ENCODE results near the gene BICRA. TPM values are rescaled to one million over a fixed set of nuclear protein-coding genes. Genes with fewer than 3 reads are reported as not detected.

The BICRA gene
- total and polyA plus RNA-seq, 9 of the 15 experiments (the other 6 are each of a cell fraction or from before 2014, with no cell fraction given) = 0.01 to 8.8 (median 1.2) TPM

GRCh38 chr19:47745010-47745901 lies 136.3 kb downstream of the BICRA start, which contains the start of gene NOP53 (continued):
- no peak for TF ChIP-seq ZBTB26 (CRISPR knock-in tag; IDR thresholded peaks at IDR 0.05)
- TF ChIP-seq PPARD (CRISPR knock-in tag; IDR thresholded peaks at IDR 0.05) = no peak
- 0 out of 2 replicates have a peak, but pooled peaks have one; percentile 54 for TF ChIP-seq CHCHD3 (CRISPR knock-in tag; IDR thresholded peaks at IDR 0.05)
- TF ChIP-seq ZBTB11 (CRISPR knock-in tag; IDR thresholded peaks at IDR 0.05) = peak in 1 of 3 experiments; percentile 84; a peak in 2 of 6 replicates
- no peak for TF ChIP-seq ZBTB8A (IDR thresholded peaks at IDR 0.05; ENCODE audit: partially characterized antibody)
- TF ChIP-seq TEAD2 (tag; IDR thresholded peaks at IDR 0.05) = no peak
- TF ChIP-seq GTF2F1 (IDR thresholded peaks at IDR 0.05; ENCODE audit: low read depth, low read length) = peak; percentile 61; the same call in 1 of the 2 replicates
- TF ChIP-seq FOXP4 (CRISPR knock-in tag; IDR thresholded peaks at IDR 0.05; ENCODE audit: borderline replicate concordance) = no peak
- TF ChIP-seq SUPT5H (IDR thresholded peaks at IDR 0.05) = peak; percentile 99
- TF ChIP-seq HIVEP1 (CRISPR knock-in tag; IDR thresholded peaks at IDR 0.05) = no peak
- no peak for TF ChIP-seq RHOXF2B (CRISPR knock-in tag; conservative IDR thresholded peaks at IDR 0.05)
- peak; percentile 80; the same call in 1 of the 2 replicates for TF ChIP-seq CREB3 (tag; conservative IDR thresholded peaks at IDR 0.05; ENCODE audit: low read depth)
- no peak for TF ChIP-seq MLX (CRISPR knock-in tag; conservative IDR thresholded peaks at IDR 0.05)
- TF ChIP-seq NRF1 (conservative IDR thresholded peaks at IDR 0.05 in 1 of 2, IDR thresholded peaks at IDR 0.05 in 1 of 2) = peak; percentile 92 to 94

Data from K562 (cell line).